Heart left ventricle (tissue), 16 donors: Measurements from ENCODE around the gene LAMTOR2. TPM values are rescaled to one million over a fixed set of nuclear protein-coding genes. Genes with fewer than 3 reads are reported as not detected.
A peak's percentile ranks its signal among the peaks of the same experiment; 100 is the strongest.

Source experiments
- ATAC-seq, 4 donors: fragments of 200-7000 bp; cut with Tn5 transposase; one replicate each; pipeline ENCODE4 v1.9.1; 2020 to 2022; ENCODE audit warnings: moderate library complexity in 4 of 4, mild to moderate bottlenecking in 3 of 4, moderate number of reproducible peaks in 1 of 4
- DNase-seq, 5 donors: peaks; one replicate each; pipeline ENCODE4 v3.0.0-alpha.2; 2020
- H3K27ac ChIP-seq, 12 donors: fragments of 200-600 bp; sonication (generic) in 4 of 12; one replicate each; pipeline versions ENCODE4 v1.5.0 to v1.8.0; 2016 to 2022; ENCODE audit warnings: mild to moderate bottlenecking in 2 of 12
- H3K27me3 ChIP-seq, 9 donors: fragments of 200-600 bp; sonication (generic) in 2 of 9; one replicate each; pipeline versions ENCODE4 v1.5.1 to v1.8.0; 2016 to 2022; ENCODE audit warnings: mild to moderate bottlenecking in 3 of 9
- H3K36me3 ChIP-seq, 9 donors: fragments of 200-600 bp; sonication (generic) in 2 of 9; one replicate each; pipeline versions ENCODE4 v1.5.0 to v1.8.0; 2018 to 2022; ENCODE audit warnings: mild to moderate bottlenecking in 2 of 9
- H3K4me1 ChIP-seq, 12 donors: fragments of 200-600 bp; sonication (generic) in 4 of 12; one replicate each; pipeline versions ENCODE4 v1.5.0 to v1.8.0; 2016 to 2022; ENCODE audit warnings: mild to moderate bottlenecking in 3 of 12
- H3K4me3 ChIP-seq, 12 donors: fragments of 200-600 bp; sonication (generic) in 4 of 12; one replicate each; pipeline versions ENCODE4 v1.5.0 to v1.8.0; 2017 to 2022; ENCODE audit warnings: mild to moderate bottlenecking in 9 of 12, moderate library complexity in 4 of 12
- H3K9me3 ChIP-seq, 12 donors: fragments of 200-600 bp; sonication (generic) in 4 of 12; one replicate each; pipeline versions ENCODE4 v1.5.0 to v1.8.0; 2016 to 2022; ENCODE audit warnings: mild to moderate bottlenecking in 1 of 12
- CTCF ChIP-seq, 12 donors: fragments of 200-600 bp; sonication (generic) in 4 of 12; IDR thresholded peaks; one replicate each; pipeline versions ENCODE4 v1.5.0 to v1.8.0; 2018 to 2022; ENCODE audit warnings: antibody characterized with exemption in 12 of 12, mild to moderate bottlenecking in 5 of 12
- POLR2A ChIP-seq, 2 donors: fragments of 450-650 bp; IDR thresholded peaks; one replicate each; pipeline ENCODE4 v1.6.1; 2017; ENCODE audit warnings: antibody characterized with exemption in 2 of 2, mild to moderate bottlenecking in 2 of 2, moderate library complexity in 2 of 2
- WGBS, 4 donors: extraction: QIAGEN DNeasy Blood & Tissue Kit in 2 of 4; methylation state at CpG; one replicate each; pipeline versions ENCODE4 v1.1.5 to v1.1.7; 2013 to 2018; 5-methylcytosine and 5-hydroxymethylcytosine counted together
- intact Hi-C, 10 donors: fragments of 100-400 bp; cut with DNase I; formaldehyde crosslinking; loops; one replicate each; pipeline versions ENCODE4 v1.11.1 to v1.14.2; 2022
- polyA plus RNA-seq, 2 donors: library from polyadenylated mRNA; stranded (reverse); fragments of 200-250 nt; gene quantifications; one replicate each; pipeline ENCODE4 v1.2.3, GENCODE V29; 2013
- total RNA-seq, 9 donors: library from RNA; depleted of rRNA in 2 of 9; stranded (reverse); fragments of >200 nt in 2 of 9; fragmentation: NEBNext Ultra II Directional in 3 of 9; extraction: Animal tissue kit (Norgen Biotek cat#: 25700) in 3 of 9; gene quantifications; one replicate each; pipeline versions ENCODE4 v1.1.0 to v1.2.4, GENCODE V29; 2016 to 2023
- donor health status: ischemic (EF 13 %, LVEDD 7.1; RV severe dilation, severe dysfunction).
- donor health status: healthy with polysubstance abuse.
- donor health status: DM: no; HTN: yes; CAD: no.
- donor health status: DM: no; HTN: no; CAD: no.
- donor health status: ischemic (EF 25% LVEDD 6.9; RV normal size, moderate dysfunction).
- donor health status: ischemic (EF 25% LVEDD 5.7; RV mildly dilated, moderate dysfunction).
- donor health status: healthy.
- donor health status: DM: yes; HTN: yes; CAD: no.
- donor health status: ischemic (EF 35%, LVEDD 5.7; RV mildly dilated, moderate dysfunction).
- donor health status: nonischemic (EF 11% LVEDD 7.7; RV severe dilation, severe dysfunction).
- donor health status: DM: yes; HTN: yes; CAD: no.
- donor health status: PGD.
- donor health status: ischemic (EF 29% LVEDD 5.4; RV normal size, mild dysfunction).
- donor health status: nonischemic (EF 23%, LVEDD 6.1; RV moderate dilation, normal function).

The LAMTOR2 gene
- total and polyA plus RNA-seq, 11 donors, result 51.5 to 106 (median 63.1) TPM

DNA sequence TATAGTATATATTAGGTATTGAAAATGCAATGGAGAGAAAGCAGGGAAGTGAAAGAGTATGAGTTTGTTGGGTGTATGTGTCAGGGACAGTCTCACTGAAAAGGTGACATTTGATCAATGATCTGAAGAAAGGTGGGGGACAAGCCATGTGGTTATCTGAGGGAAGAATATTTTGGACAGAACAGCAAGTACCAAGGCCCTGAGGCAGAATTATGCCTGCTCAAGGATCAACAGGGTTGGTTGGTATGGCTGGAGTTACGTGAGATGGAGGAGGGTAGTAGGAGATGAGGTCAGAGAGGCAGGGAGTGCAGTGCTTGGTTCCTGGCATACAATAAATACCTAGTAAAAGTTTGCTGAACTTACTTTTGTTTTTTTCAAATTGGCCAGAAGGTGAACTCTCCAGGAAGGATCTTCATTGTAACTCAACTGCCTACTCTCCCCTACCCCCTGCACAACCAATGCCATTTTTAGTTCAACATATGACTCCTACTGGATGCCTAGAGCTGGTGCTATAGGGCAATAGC is 1.8 kb downstream of the LAMTOR2 start:
- DNase-seq, result no peak
- peak overlapping the region in 2 of 12 donors; percentile 78 to 95 for H3K4me3 ChIP-seq
- intact Hi-C loops, result loop anchor here in 3 of 10 donors (5.0 to 10.0 kb wide), 3 partner anchors 34 to 122 kb away; partner anchors contain the start of genes KHDC4 (in 2 of the 3), SSR2 (in 2 of the 3) and RXFP4 (in 1 of the 3)

DNA sequence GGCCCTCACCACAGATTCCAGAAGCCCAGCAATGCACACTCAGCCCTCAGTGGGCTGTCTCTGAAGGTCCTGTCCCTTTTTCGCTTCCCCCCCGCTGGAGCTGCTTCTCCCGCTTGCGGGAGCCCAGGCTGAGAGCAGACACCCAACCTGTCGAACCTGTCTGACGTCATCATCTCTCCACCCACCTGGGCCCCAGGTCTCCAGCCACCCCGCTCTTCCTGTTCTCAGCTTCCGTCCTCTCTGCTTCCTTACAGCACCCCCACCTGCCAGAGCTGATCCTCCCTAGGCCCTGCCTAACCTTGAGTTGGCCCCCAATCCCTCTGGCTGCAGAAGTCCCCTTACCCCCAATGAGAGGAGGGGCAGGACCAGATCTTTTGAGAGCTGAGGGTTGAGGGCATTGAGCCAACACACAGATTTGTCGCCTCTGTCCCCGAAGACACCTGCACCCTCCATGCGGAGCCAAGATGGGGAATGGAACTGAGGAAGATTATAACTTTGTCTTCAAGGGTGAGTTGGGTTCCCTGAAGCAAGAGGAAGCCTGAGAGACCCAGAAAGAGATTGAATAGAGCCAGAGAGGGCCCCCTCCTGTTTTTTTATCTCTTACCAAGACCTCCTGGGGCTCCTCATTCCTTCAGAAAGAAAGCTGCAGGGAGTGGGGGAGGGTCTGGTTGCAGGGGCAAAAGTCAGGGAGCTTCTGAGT is 6.5 kb downstream of the LAMTOR2 start, which contains the start of gene RAB25:
Gene RAB25 (plus strand): TSS at position 224 of the 700 bp plus-strand sequence. CDS start 241 bp downstream, at position 465.
- intact Hi-C loops, result loop anchor here in 1 of 10 donors (10.0 kb wide), 1 partner anchor 126 kb away; the partner anchor contains the start of gene KHDC4
- peaks cover 0 to 28% (median 8%) of the 10 kb centered on the region in 9 donors for H3K36me3 ChIP-seq
- H3K27ac ChIP-seq, result no peak within 1 kb of the TSS
- H3K4me3 ChIP-seq, result no peak within 1 kb of the TSS
- 58 to 61% (median 60%) methylated on average over 11 of the region's 11 CpGs for WGBS, 4 donors
- peaks cover 0 to 7% (median under 1%) of the 10 kb centered on the region in 12 donors for H3K4me1 ChIP-seq
- no peak for TF ChIP-seq POLR2A (IDR thresholded peaks at IDR 0.05)
- no peak for TF ChIP-seq CTCF (IDR thresholded peaks at IDR 0.05)
- no peaks in the 10 kb centered on the region for H3K27me3 ChIP-seq
- DNase-seq (peak in 2 of 5 donors; percentile 13 to 22), ATAC-seq (peak in 1 of 4 donors; percentile 14)
- no peaks in the 10 kb centered on the region for H3K9me3 ChIP-seq

More for the DNA sequence above, 1.8 kb downstream of the LAMTOR2 start:
- H3K9me3 ChIP-seq, result no peaks in the 10 kb centered on the region
- no peak for ATAC-seq
- TF ChIP-seq CTCF (IDR thresholded peaks at IDR 0.05), result no peak
- no peak for TF ChIP-seq POLR2A (IDR thresholded peaks at IDR 0.05)
- WGBS, 4 donors, result 93 to 100% (median 98%) methylated on average over 1 of the region's 1 CpG
- H3K27me3 ChIP-seq, result no peaks in the 10 kb centered on the region
- H3K4me1 ChIP-seq, result peaks cover 0 to 35% (median 19%) of the 10 kb centered on the region in 12 donors
- H3K36me3 ChIP-seq, result peaks cover 0 to 28% (median 8%) of the 10 kb centered on the region in 9 donors
- H3K27ac ChIP-seq, result no peak overlapping the region

DNA sequence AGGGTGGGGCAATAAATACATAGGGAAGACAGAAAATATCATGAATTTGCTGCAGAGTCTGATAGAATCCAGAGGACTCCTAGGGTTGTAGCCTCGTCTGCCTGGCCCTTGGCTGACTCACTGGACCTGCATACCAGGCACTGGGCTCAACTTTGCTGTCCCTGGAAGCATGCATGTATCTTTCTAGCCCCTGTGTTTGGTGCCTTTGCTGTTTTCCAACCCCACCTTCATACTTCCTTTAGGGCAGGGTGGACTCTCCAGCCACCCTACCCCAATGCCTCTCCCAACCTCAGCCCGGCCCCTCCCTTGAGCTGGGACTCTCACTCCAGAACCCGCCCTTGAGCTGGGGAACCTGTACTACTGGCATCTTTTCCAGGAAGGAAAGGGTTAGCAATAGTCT is 7.6 kb downstream of the LAMTOR2 start:
- H3K36me3 ChIP-seq, result peaks cover 0 to 17% (median 6%) of the 10 kb centered on the region in 9 donors
- H3K27me3 ChIP-seq, result no peaks in the 10 kb centered on the region
- DNase-seq (peak in 1 of 5 donors; percentile 39), ATAC-seq (no peak)
- H3K4me1 ChIP-seq, result no peaks in the 10 kb centered on the region
- no peak for TF ChIP-seq CTCF (IDR thresholded peaks at IDR 0.05)
- TF ChIP-seq POLR2A (IDR thresholded peaks at IDR 0.05), result no peak
- H3K9me3 ChIP-seq, result no peaks in the 10 kb centered on the region
- WGBS, 4 donors, result 90 to 97% (median 93%) methylated on average over 3 of the region's 3 CpGs
- no peak overlapping the region for H3K4me3 ChIP-seq
- intact Hi-C loops, result loop anchor here in 1 of 10 donors (10.0 kb wide), 1 partner anchor 127 kb away; the partner anchor contains the start of gene KHDC4
- H3K27ac ChIP-seq, result no peak overlapping the region

GRCh38 chr1:156063997-156064285 is 9.4 kb downstream of the LAMTOR2 start:
- DNase-seq, result peak in 1 of 5 donors; percentile 6
- H3K4me1 ChIP-seq, result no peaks in the 10 kb centered on the region
- H3K36me3 ChIP-seq, result peaks cover 0 to under 1% (median 0%) of the 10 kb centered on the region in 9 donors
- ATAC-seq, result no peak
- no peak for TF ChIP-seq POLR2A (IDR thresholded peaks at IDR 0.05)
- TF ChIP-seq CTCF (IDR thresholded peaks at IDR 0.05), result no peak
- H3K27ac ChIP-seq, result no peak overlapping the region
- intact Hi-C loops, result loop anchor here in 1 of 10 donors (10.0 kb wide), 1 partner anchor 129 kb away; the partner anchor contains the start of gene KHDC4
- H3K9me3 ChIP-seq, result no peaks in the 10 kb centered on the region
- H3K4me3 ChIP-seq, result no peak overlapping the region
- WGBS, 4 donors, result 56 to 70% (median 67%) methylated on average over 2 of the region's 2 CpGs
- H3K27me3 ChIP-seq, result no peaks in the 10 kb centered on the region
